H4 (cell line): ENCODE data around the gene FAM167B. TPM values are rescaled to one million over a fixed set of nuclear protein-coding genes. Genes with fewer than 3 reads are reported as not detected.
"Not testable (repeated sequence)": the region's sequence is repeated elsewhere in the genome, so short reads cannot be mapped to it uniquely, and the experiment has no call there.

ENCODE experiments used
- DNase-seq: peaks from one replicate; pipeline ENCODE4 v3.0.0-alpha.2; 2015; ENCODE audit warnings: low spot score
- total RNA-seq: library from RNA; depleted of rRNA; stranded (reverse); fragments of >200 nt; shearing (Covaris generic); gene quantifications from 2 replicates; pipeline ENCODE4 v1.2.3, GENCODE V29; 2014

The FAM167B gene
- total RNA-seq, 1 experiment from 2014 or later, result 0.56 TPM

- DNase-seq, result not testable (repeated sequence)
Measured at GRCh38 chr1:32263236-32263593, 16.2 kb downstream of the FAM167B start.

- no peak for DNase-seq
Measured at GRCh38 chr1:32263744-32264143, 16.7 kb downstream of the FAM167B start.

GRCh38 chr1:32265846-32266245 lies 18.8 kb downstream of the FAM167B start:
- DNase-seq, result no peak

GRCh38 chr1:32266921-32267591 lies 20.0 kb downstream of the FAM167B start:
- DNase-seq, result no peak

- DNase-seq, result no peak
Measured at GRCh38 chr1:32269744-32270143, 22.7 kb downstream of the FAM167B start.

GRCh38 chr1:32272557-32273390 lies 25.8 kb downstream of the FAM167B start:
- DNase-seq, result no peak

- DNase-seq, result peak; percentile 74
Measured at GRCh38 chr1:32273391-32274208, 26.6 kb downstream of the FAM167B start.

GRCh38 chr1:32274646-32275340 lies 27.8 kb downstream of the FAM167B start:
- DNase-seq, result no peak

- DNase-seq, result no peak
Measured at GRCh38 chr1:32275424-32275823, 28.4 kb downstream of the FAM167B start.

GRCh38 chr1:32276032-32276782 lies 29.2 kb downstream of the FAM167B start:
- no peak for DNase-seq

GRCh38 chr1:32284777-32285176 lies 37.8 kb downstream of the FAM167B start:
- not testable (repeated sequence) for DNase-seq

- no peak for DNase-seq
Measured at GRCh38 chr1:32285658-32286057, 38.6 kb downstream of the FAM167B start.

GRCh38 chr1:32286763-32287162 lies 39.7 kb downstream of the FAM167B start:
- no peak for DNase-seq

- no peak for DNase-seq
Measured at GRCh38 chr1:32289256-32289655, 42.2 kb downstream of the FAM167B start.

GRCh38 chr1:32291145-32291707 lies 44.2 kb downstream of the FAM167B start:
- DNase-seq, result peak; percentile 69

GRCh38 chr1:32291708-32292538 lies 44.9 kb downstream of the FAM167B start, which contains the start of gene HDAC1:
TSS of gene HDAC1 (plus strand) at chr1:32292083. CDS start at chr1:32292170, 87 bp downstream.
- peak; percentile 92 for DNase-seq

- not testable (repeated sequence) for DNase-seq
Measured at GRCh38 chr1:32298211-32298610, 51.2 kb downstream of the FAM167B start.
